Breast epithelium (tissue), 4 donors: ENCODE data around the gene BICD2. TPM values are rescaled to one million over a fixed set of nuclear protein-coding genes. Genes with fewer than 3 reads are reported as not detected.

Experiments
- DNase-seq, 2 donors: peaks; one replicate each; pipeline ENCODE4 v3.0.0-alpha.2; 2019; ENCODE audit warnings: low spot score in 2 of 2
- H3K27ac ChIP-seq, 2 donors: fragments of 200-600 bp; sonication (generic) in 1 of 2; one replicate each; pipeline ENCODE4 v1.5.1; 2016 to 2019; ENCODE audit warnings: mild to moderate bottlenecking in 1 of 2
- H3K27me3 ChIP-seq, 2 donors: fragments of 200-600 bp; sonication (generic) in 1 of 2; one replicate each; pipeline versions ENCODE4 v1.5.1 to v1.6.0; 2017 to 2019; ENCODE audit warnings: control low read depth in 1 of 2, mild to moderate bottlenecking in 1 of 2
- H3K36me3 ChIP-seq: fragments of 200-600 bp; one replicate; pipeline ENCODE4 v1.5.1; 2019
- H3K4me1 ChIP-seq, 2 donors: fragments of 200-600 bp; sonication (generic); one replicate each; pipeline ENCODE4 v1.5.1; 2016 to 2019; ENCODE audit warnings: control low read depth in 1 of 2
- H3K4me3 ChIP-seq, 3 donors: fragments of 200-600 bp; sonication (generic); 1 replicate in 2 of 3; 2 replicates in 1 of 3; pipeline ENCODE4 v1.5.1; 2016 to 2019; ENCODE audit warnings: mild to moderate bottlenecking in 3 of 3, moderate library complexity in 2 of 3
- H3K9me3 ChIP-seq, 2 donors: fragments of 200-600 bp; sonication (generic) in 1 of 2; one replicate each; pipeline ENCODE4 v1.5.1; 2016 to 2019; ENCODE audit warnings: control low read depth in 1 of 2
- POLR2A ChIP-seq: fragments of 450-650 bp; IDR thresholded peaks from one replicate; pipeline ENCODE4 v1.6.1; 2016; ENCODE audit warnings: antibody characterized with exemption, mild to moderate bottlenecking, moderate library complexity
- POLR2AphosphoS5 ChIP-seq, 3 donors: sonication (generic); formaldehyde crosslinking; IDR thresholded peaks; one replicate each; pipeline ENCODE4 v1.6.1; 2017; ENCODE audit warnings: antibody characterized with exemption in 3 of 3
- intact Hi-C: fragments of 100-400 bp; cut with DNase I; formaldehyde crosslinking; loops from one replicate; pipeline ENCODE4 v1.15.1; 2023; ENCODE audit warnings: low total_unique reads
- total RNA-seq, 3 donors: library from RNA; depleted of rRNA; stranded (reverse); fragments of >200 nt; gene quantifications; one replicate each; pipeline ENCODE4 v1.1.0, GENCODE V29; 2016
- TF ChIP-seq, protein P1 (sequence below), 3 donors: fragments of 450-650 bp; IDR thresholded peaks; one replicate each; pipeline ENCODE4 v1.5.1; 2016 to 2017; ENCODE audit warnings: antibody characterized with exemption in 3 of 3, mild to moderate bottlenecking in 3 of 3, moderate library complexity in 3 of 3

Gene BICD2
- total RNA-seq, 3 donors from 2014 or later, result 22.8 to 56.0 (median 26.5) TPM

DNA sequence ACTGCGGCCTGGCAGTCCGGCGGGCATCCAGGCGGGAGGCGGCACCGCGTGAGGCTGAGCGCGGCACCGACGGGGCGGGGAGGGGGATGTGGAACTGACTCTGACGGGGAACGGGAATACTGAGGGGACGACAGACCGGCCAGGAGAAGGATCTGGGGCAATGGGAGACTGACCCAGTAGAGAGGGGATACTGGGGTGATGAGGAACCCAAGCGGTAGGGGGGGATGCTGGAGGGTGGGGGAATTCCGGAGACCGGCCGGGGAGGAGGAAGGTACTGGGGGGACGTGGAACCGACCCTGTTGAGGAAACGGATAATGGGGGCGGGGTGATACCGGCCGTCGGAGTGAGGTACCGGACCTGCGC is 95.1 kb downstream of the BICD2 start:
- TF ChIP-seq POLR2AphosphoS5 (IDR thresholded peaks at IDR 0.05) (no peak), POLR2A (no peak)
- TF ChIP-seq, protein P1, sequence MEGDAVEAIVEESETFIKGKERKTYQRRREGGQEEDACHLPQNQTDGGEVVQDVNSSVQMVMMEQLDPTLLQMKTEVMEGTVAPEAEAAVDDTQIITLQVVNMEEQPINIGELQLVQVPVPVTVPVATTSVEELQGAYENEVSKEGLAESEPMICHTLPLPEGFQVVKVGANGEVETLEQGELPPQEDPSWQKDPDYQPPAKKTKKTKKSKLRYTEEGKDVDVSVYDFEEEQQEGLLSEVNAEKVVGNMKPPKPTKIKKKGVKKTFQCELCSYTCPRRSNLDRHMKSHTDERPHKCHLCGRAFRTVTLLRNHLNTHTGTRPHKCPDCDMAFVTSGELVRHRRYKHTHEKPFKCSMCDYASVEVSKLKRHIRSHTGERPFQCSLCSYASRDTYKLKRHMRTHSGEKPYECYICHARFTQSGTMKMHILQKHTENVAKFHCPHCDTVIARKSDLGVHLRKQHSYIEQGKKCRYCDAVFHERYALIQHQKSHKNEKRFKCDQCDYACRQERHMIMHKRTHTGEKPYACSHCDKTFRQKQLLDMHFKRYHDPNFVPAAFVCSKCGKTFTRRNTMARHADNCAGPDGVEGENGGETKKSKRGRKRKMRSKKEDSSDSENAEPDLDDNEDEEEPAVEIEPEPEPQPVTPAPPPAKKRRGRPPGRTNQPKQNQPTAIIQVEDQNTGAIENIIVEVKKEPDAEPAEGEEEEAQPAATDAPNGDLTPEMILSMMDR (IDR thresholded peaks at IDR 0.05), result no peak
- Histone ChIP-seq H3K36me3 (no peaks in the 10 kb centered on the region), H3K27me3 (no peaks in the 10 kb centered on the region), H3K27ac (peak overlapping the region; percentile 90 to 91), H3K4me3 (peak overlapping the region; percentile 69 to 90 (median 82)), H3K4me1 (peaks cover 11 to 15% of the 10 kb centered on the region in 2 donors), H3K9me3 (no peaks in the 10 kb centered on the region)
- peak in 1 of 2 donors; percentile 53 for DNase-seq
- intact Hi-C loops, result no loop called here

DNA sequence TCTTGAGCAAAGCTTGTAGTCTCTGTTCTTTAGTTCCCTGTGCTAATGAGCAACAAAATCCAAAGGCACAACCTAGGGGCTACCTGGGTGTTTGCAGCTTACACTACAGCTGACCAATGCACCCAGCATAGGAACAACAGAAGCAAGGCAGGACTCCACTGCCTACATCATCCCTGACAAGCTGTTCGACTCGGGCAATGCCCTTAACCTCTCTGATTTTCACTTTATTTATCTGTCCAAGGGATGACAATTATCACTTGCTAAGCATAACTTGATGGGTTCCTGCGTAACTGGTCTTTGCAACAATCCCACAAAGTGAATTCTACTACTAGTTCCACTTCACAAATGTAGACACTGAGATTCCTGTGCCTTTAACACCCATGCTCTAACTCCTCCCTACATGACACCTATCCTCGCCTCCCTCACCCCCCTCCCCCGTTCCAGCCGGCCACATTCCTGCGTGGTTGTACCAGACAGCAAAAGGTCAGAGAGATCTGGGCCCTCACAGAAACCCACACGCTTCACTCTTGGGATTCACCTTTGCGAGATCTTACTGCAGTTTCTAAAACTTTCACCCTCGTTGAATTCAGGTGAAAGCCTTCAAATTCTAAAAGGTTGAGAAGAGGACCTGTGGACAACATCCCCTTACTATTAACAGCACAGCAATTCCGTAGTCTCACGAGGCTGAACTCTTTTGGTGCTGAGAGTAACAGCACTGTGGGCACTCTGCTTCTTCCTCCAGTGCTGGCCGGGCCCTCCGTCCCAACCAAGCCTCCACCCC is 95.7 kb downstream of the BICD2 start:
- no peak for TF ChIP-seq POLR2AphosphoS5 (IDR thresholded peaks at IDR 0.05)
- TF ChIP-seq POLR2A, result no peak
- TF ChIP-seq, protein P1 (IDR thresholded peaks at IDR 0.05), result no peak
- Histone ChIP-seq H3K27ac (peak overlapping the region; percentile 90 to 91), H3K4me1 (peaks cover 11 to 15% of the 10 kb centered on the region in 2 donors), H3K4me3 (peak overlapping the region; percentile 69 to 90 (median 82)), H3K36me3 (no peaks in the 10 kb centered on the region), H3K27me3 (no peaks in the 10 kb centered on the region), H3K9me3 (no peaks in the 10 kb centered on the region)
- intact Hi-C loops, result no loop called here
- peak; percentile 38 to 58 for DNase-seq

DNA sequence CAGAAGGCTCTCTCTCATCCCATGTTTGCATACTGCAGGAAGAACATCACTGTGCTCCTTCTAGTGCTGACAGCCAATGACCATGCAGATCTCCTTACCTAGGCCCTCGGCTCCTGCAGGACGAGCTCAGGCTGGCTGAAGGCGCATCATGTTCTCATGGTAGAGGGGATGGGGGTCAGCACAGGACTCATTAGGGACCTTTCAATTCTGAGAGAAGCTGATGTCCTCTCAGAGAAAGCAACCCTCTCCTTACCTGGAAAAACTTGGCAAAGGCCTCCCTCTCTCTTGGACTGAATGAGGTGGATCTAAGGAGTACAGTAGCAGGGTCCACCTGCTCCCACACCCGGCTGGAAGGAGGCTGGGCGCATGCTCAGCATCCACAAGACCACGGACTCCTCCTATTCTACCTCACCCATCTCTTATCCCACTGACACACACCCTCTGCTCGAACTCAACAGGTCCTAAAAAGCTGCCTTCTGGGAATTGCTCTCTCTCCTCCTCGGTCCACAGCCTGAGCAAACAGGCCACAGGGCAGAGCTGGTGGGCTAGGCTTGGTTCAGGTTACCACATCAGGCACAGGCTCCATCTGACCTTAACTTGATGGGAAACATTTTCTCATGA is 97.6 kb downstream of the BICD2 start:
- TF ChIP-seq, protein P1 (IDR thresholded peaks at IDR 0.05), result no peak
- TF ChIP-seq POLR2A (no peak), POLR2AphosphoS5 (IDR thresholded peaks at IDR 0.05) (no peak)
- Histone ChIP-seq H3K27me3 (no peaks in the 10 kb centered on the region), H3K4me1 (peaks cover 11 to 15% of the 10 kb centered on the region in 2 donors), H3K4me3 (no peak overlapping the region), H3K36me3 (no peaks in the 10 kb centered on the region), H3K27ac (peak overlapping the region; percentile 68 to 79), H3K9me3 (no peaks in the 10 kb centered on the region)
- intact Hi-C loops, result no loop called here
- DNase-seq, result peak in 1 of 2 donors; percentile 20

DNA sequence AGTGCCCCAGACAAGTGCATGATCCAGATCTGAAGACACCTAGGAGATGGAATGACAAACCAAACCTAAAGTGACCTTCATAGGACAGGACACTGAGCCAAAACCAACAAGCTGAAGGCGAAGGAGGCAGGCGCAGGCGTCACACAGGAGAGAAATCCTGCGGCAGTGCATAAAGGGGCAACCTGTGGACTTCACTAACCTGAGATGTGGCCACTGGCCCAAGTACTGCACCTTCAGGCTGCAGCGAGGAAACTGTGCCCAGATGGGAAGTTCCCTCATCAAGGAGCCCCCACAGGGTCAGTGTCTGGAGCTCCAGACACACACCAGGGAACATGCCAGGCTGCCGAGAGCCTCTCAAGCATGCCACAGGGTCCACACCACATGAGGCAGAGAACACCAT is 98.4 kb downstream of the BICD2 start:
- Histone ChIP-seq H3K36me3 (no peaks in the 10 kb centered on the region), H3K4me3 (no peak overlapping the region), H3K27me3 (no peaks in the 10 kb centered on the region), H3K4me1 (peaks cover 11 to 15% of the 10 kb centered on the region in 2 donors), H3K9me3 (no peaks in the 10 kb centered on the region), H3K27ac (peak overlapping the region; percentile 68 to 79)
- no peak for TF ChIP-seq POLR2A
- TF ChIP-seq POLR2AphosphoS5 (IDR thresholded peaks at IDR 0.05), result no peak
- TF ChIP-seq, protein P1 (IDR thresholded peaks at IDR 0.05), result no peak
- intact Hi-C loops, result no loop called here
- peak in 1 of 2 donors; percentile 65 for DNase-seq

DNA sequence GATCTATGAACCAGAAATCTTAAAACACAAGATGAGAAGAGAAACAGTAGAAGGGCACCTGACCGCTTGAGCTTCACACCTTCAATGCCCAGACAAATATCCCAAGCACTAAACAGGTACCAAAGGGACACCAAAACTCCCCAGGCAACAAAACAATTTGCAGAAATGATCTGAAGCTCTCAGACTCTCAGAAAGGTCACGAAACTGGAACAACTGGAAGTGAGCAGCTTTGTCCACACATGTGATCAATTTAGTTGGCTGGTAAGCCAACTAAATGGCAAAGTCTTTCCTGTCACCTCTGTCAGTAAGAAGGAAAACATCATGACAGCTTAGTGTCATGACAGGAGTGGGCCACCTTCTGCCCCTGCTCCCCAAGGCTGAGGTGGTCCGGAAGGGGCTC is 98.8 kb downstream of the BICD2 start:
- peak in 1 of 2 donors; percentile 27 for DNase-seq
- peak overlapping the region; percentile 68 to 79 for H3K27ac ChIP-seq
- H3K9me3 ChIP-seq, result no peaks in the 10 kb centered on the region
- H3K36me3 ChIP-seq, result no peaks in the 10 kb centered on the region
- H3K4me1 ChIP-seq, result peaks cover 11 to 15% of the 10 kb centered on the region in 2 donors
- no peak overlapping the region for H3K4me3 ChIP-seq
- intact Hi-C loops, result no loop called here
- no peaks in the 10 kb centered on the region for H3K27me3 ChIP-seq
- TF ChIP-seq POLR2A (no peak), POLR2AphosphoS5 (IDR thresholded peaks at IDR 0.05) (no peak)
- TF ChIP-seq, protein P1 (IDR thresholded peaks at IDR 0.05), result no peak
